ENCODE data around the gene PDE7B.

The PDE7B gene

GRCh38 chr6:135940616-135941167 is 89.2 kb downstream of the PDE7B start:
- Mint-ChIP-seq H3K27me3 (ENCODE audit: low read depth) (no peaks in the 10 kb centered on the region), H3K36me3 (ENCODE audit: low read depth) (peaks cover 13% of the 10 kb centered on the region), H3K4me1 (ENCODE audit: low read depth) (no peaks in the 10 kb centered on the region), H3K4me3 (no peak overlapping the region), H3K27ac (no peak overlapping the region), H3K9me3 (no peaks in the 10 kb centered on the region)
- no peak for DNase-seq (ENCODE audit: low spot score)

- Mint-ChIP-seq H3K4me1 (ENCODE audit: low read depth) (no peaks in the 10 kb centered on the region), H3K27ac (no peak overlapping the region), H3K9me3 (no peaks in the 10 kb centered on the region), H3K27me3 (ENCODE audit: low read depth) (no peaks in the 10 kb centered on the region), H3K36me3 (ENCODE audit: low read depth) (peaks cover 12% of the 10 kb centered on the region), H3K4me3 (no peak overlapping the region)
- no peak for DNase-seq (ENCODE audit: low spot score)
Measured at GRCh38 chr6:135941275-135942025, 89.9 kb downstream of the PDE7B start.

- Mint-ChIP-seq H3K27me3 (ENCODE audit: low read depth) (no peaks in the 10 kb centered on the region), H3K4me1 (ENCODE audit: low read depth) (no peaks in the 10 kb centered on the region), H3K36me3 (ENCODE audit: low read depth) (peaks cover 4% of the 10 kb centered on the region), H3K27ac (no peak overlapping the region), H3K4me3 (no peak overlapping the region), H3K9me3 (no peaks in the 10 kb centered on the region)
- DNase-seq (ENCODE audit: low spot score): no peak
Measured at GRCh38 chr6:135944120-135944519, 92.6 kb downstream of the PDE7B start.

- H3K36me3 Mint-ChIP-seq (ENCODE audit: low read depth): peaks cover 12% of the 10 kb centered on the region
- H3K27me3 Mint-ChIP-seq (ENCODE audit: low read depth): no peaks in the 10 kb centered on the region
- no peaks in the 10 kb centered on the region for H3K4me1 Mint-ChIP-seq (ENCODE audit: low read depth)
- no peak overlapping the region for H3K4me3 Mint-ChIP-seq
- DNase-seq (ENCODE audit: low spot score): no peak
- H3K9me3 Mint-ChIP-seq: no peaks in the 10 kb centered on the region
- H3K27ac Mint-ChIP-seq: no peak overlapping the region
Measured at GRCh38 chr6:135946674-135947073, 95.2 kb downstream of the PDE7B start.

- no peaks in the 10 kb centered on the region for H3K9me3 Mint-ChIP-seq
- H3K4me3 Mint-ChIP-seq: no peak overlapping the region
- H3K27me3 Mint-ChIP-seq (ENCODE audit: low read depth): no peaks in the 10 kb centered on the region
- no peak overlapping the region for H3K27ac Mint-ChIP-seq
- no peaks in the 10 kb centered on the region for H3K4me1 Mint-ChIP-seq (ENCODE audit: low read depth)
- DNase-seq (ENCODE audit: low spot score): no peak
- H3K36me3 Mint-ChIP-seq (ENCODE audit: low read depth): peaks cover 11% of the 10 kb centered on the region
Measured at GRCh38 chr6:135950669-135951068, 99.2 kb downstream of the PDE7B start.

- H3K4me1 Mint-ChIP-seq (ENCODE audit: low read depth): no peaks in the 10 kb centered on the region
- no peak for DNase-seq (ENCODE audit: low spot score)
- H3K9me3 Mint-ChIP-seq: no peaks in the 10 kb centered on the region
- H3K27me3 Mint-ChIP-seq (ENCODE audit: low read depth): no peaks in the 10 kb centered on the region
- H3K4me3 Mint-ChIP-seq: no peak overlapping the region
- peaks cover 11% of the 10 kb centered on the region for H3K36me3 Mint-ChIP-seq (ENCODE audit: low read depth)
- no peak overlapping the region for H3K27ac Mint-ChIP-seq
Measured at GRCh38 chr6:135951169-135951568, 99.7 kb downstream of the PDE7B start.

GRCh38 chr6:135953818-135954217 is 102.3 kb downstream of the PDE7B start:
- no peaks in the 10 kb centered on the region for H3K9me3 Mint-ChIP-seq
- no peak for DNase-seq (ENCODE audit: low spot score)
- H3K4me1 Mint-ChIP-seq (ENCODE audit: low read depth): no peaks in the 10 kb centered on the region
- no peak overlapping the region for H3K27ac Mint-ChIP-seq
- peaks cover 8% of the 10 kb centered on the region for H3K36me3 Mint-ChIP-seq (ENCODE audit: low read depth)
- H3K4me3 Mint-ChIP-seq: no peak overlapping the region
- H3K27me3 Mint-ChIP-seq (ENCODE audit: low read depth): no peaks in the 10 kb centered on the region

GRCh38 chr6:135955099-135955498 is 103.6 kb downstream of the PDE7B start:
- no peak for DNase-seq (ENCODE audit: low spot score)
- Mint-ChIP-seq H3K4me3 (no peak overlapping the region), H3K9me3 (no peaks in the 10 kb centered on the region), H3K36me3 (ENCODE audit: low read depth) (peaks cover 5% of the 10 kb centered on the region), H3K27me3 (ENCODE audit: low read depth) (no peaks in the 10 kb centered on the region), H3K27ac (no peak overlapping the region), H3K4me1 (ENCODE audit: low read depth) (no peaks in the 10 kb centered on the region)

- Mint-ChIP-seq H3K36me3 (ENCODE audit: low read depth) (peaks cover 12% of the 10 kb centered on the region), H3K9me3 (peaks cover 15% of the 10 kb centered on the region), H3K27me3 (ENCODE audit: low read depth) (no peaks in the 10 kb centered on the region), H3K4me3 (no peak overlapping the region), H3K27ac (no peak overlapping the region), H3K4me1 (ENCODE audit: low read depth) (no peaks in the 10 kb centered on the region)
- no peak for DNase-seq (ENCODE audit: low spot score)
Measured at GRCh38 chr6:135962731-135963130, 111.2 kb downstream of the PDE7B start.

- Mint-ChIP-seq H3K36me3 (ENCODE audit: low read depth) (peaks cover 7% of the 10 kb centered on the region), H3K9me3 (peaks cover 5% of the 10 kb centered on the region), H3K4me3 (no peak overlapping the region), H3K27ac (no peak overlapping the region), H3K4me1 (ENCODE audit: low read depth) (peaks cover 2% of the 10 kb centered on the region), H3K27me3 (ENCODE audit: low read depth) (no peaks in the 10 kb centered on the region)
- no peak for DNase-seq (ENCODE audit: low spot score)
Measured at GRCh38 chr6:135970750-135971149, 119.2 kb downstream of the PDE7B start.

GRCh38 chr6:135971351-135971750 is 119.8 kb downstream of the PDE7B start:
- H3K27ac Mint-ChIP-seq: no peak overlapping the region
- H3K9me3 Mint-ChIP-seq: peaks cover 3% of the 10 kb centered on the region
- no peak for DNase-seq (ENCODE audit: low spot score)
- no peaks in the 10 kb centered on the region for H3K27me3 Mint-ChIP-seq (ENCODE audit: low read depth)
- H3K4me1 Mint-ChIP-seq (ENCODE audit: low read depth): peaks cover 5% of the 10 kb centered on the region
- peaks cover 9% of the 10 kb centered on the region for H3K36me3 Mint-ChIP-seq (ENCODE audit: low read depth)
- no peak overlapping the region for H3K4me3 Mint-ChIP-seq

- H3K4me3 Mint-ChIP-seq: no peak overlapping the region
- no peak overlapping the region for H3K27ac Mint-ChIP-seq
- peaks cover 3% of the 10 kb centered on the region for H3K9me3 Mint-ChIP-seq
- no peak for DNase-seq (ENCODE audit: low spot score)
- peaks cover 10% of the 10 kb centered on the region for H3K36me3 Mint-ChIP-seq (ENCODE audit: low read depth)
- H3K4me1 Mint-ChIP-seq (ENCODE audit: low read depth): peaks cover 7% of the 10 kb centered on the region
- no peaks in the 10 kb centered on the region for H3K27me3 Mint-ChIP-seq (ENCODE audit: low read depth)
Measured at GRCh38 chr6:135972150-135972549, 120.6 kb downstream of the PDE7B start.

- Mint-ChIP-seq H3K27me3 (ENCODE audit: low read depth) (no peaks in the 10 kb centered on the region), H3K36me3 (ENCODE audit: low read depth) (peaks cover 10% of the 10 kb centered on the region), H3K4me3 (no peak overlapping the region), H3K9me3 (peaks cover 3% of the 10 kb centered on the region), H3K27ac (no peak overlapping the region), H3K4me1 (ENCODE audit: low read depth) (peaks cover 7% of the 10 kb centered on the region)
- DNase-seq (ENCODE audit: low spot score): no peak
Measured at GRCh38 chr6:135972586-135972985, 121.1 kb downstream of the PDE7B start.

- DNase-seq (ENCODE audit: low spot score): no peak
- Mint-ChIP-seq H3K27me3 (ENCODE audit: low read depth) (no peaks in the 10 kb centered on the region), H3K4me3 (no peak overlapping the region), H3K36me3 (ENCODE audit: low read depth) (peaks cover 12% of the 10 kb centered on the region), H3K4me1 (ENCODE audit: low read depth) (peaks cover 7% of the 10 kb centered on the region), H3K9me3 (peaks cover 5% of the 10 kb centered on the region), H3K27ac (no peak overlapping the region)
Measured at GRCh38 chr6:135974426-135974825, 122.9 kb downstream of the PDE7B start.

GRCh38 chr6:135976585-135976984 is 125.1 kb downstream of the PDE7B start:
- H3K36me3 Mint-ChIP-seq (ENCODE audit: low read depth): peaks cover 10% of the 10 kb centered on the region
- no peak overlapping the region for H3K4me3 Mint-ChIP-seq
- H3K27me3 Mint-ChIP-seq (ENCODE audit: low read depth): no peaks in the 10 kb centered on the region
- H3K4me1 Mint-ChIP-seq (ENCODE audit: low read depth): peaks cover 4% of the 10 kb centered on the region
- peaks cover 7% of the 10 kb centered on the region for H3K9me3 Mint-ChIP-seq
- no peak for DNase-seq (ENCODE audit: low spot score)
- H3K27ac Mint-ChIP-seq: no peak overlapping the region

All from T-helper 2 cell treated with Interferon-gamma antibody and Interleukin-4, amounts not matched to agents 5 μg/mL and 100 μg/mL, for 36 hours (primary cell).